Forelimb muscle (tissue), 1 donor: ENCODE results near the gene MDFIC. TPM values are rescaled to one million over a fixed set of nuclear protein-coding genes. Genes with fewer than 3 reads are reported as not detected.

Experiments
- DNase-seq: peaks from one replicate; pipeline ENCODE4 v3.0.0-alpha.2; 2013; ENCODE audit warnings: low read depth
- polyA plus RNA-seq: library from polyadenylated mRNA; unstranded; fragments of 120-200 nt; gene quantifications from one replicate; pipeline ENCODE4 v1.2.1, GENCODE V29; 2013; ENCODE audit not compliant: insufficient read length

The MDFIC gene
- polyA plus RNA-seq, 1 donor: 32.2 TPM

DNA sequence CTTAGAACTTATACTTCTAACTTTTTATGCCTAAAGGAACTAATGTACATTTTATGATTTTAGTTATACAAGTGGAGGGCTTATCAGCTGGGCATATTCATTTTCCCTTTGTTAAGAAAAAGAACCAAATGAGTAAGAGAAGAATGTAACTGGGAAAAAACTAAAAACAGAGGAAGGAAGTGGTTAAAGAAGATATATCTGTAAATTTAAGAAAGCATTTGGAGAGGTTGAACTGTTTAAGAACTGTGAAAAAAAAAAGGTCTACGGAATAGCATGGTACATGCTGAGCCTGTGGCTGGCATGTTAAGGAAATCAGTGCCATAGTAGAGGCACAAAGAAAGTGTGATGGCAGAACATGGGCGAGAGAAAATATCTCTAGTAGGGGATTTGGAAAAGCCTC, 6.2 kb downstream of the MDFIC start:
- DNase-seq: no peak

GRCh38 chr7:114929570-114929969, 7.7 kb downstream of the MDFIC start:
- DNase-seq: no peak

- DNase-seq: no peak
These were observed 8.3 kb downstream of the MDFIC start for GRCh38 chr7:114930107-114930661.

DNA sequence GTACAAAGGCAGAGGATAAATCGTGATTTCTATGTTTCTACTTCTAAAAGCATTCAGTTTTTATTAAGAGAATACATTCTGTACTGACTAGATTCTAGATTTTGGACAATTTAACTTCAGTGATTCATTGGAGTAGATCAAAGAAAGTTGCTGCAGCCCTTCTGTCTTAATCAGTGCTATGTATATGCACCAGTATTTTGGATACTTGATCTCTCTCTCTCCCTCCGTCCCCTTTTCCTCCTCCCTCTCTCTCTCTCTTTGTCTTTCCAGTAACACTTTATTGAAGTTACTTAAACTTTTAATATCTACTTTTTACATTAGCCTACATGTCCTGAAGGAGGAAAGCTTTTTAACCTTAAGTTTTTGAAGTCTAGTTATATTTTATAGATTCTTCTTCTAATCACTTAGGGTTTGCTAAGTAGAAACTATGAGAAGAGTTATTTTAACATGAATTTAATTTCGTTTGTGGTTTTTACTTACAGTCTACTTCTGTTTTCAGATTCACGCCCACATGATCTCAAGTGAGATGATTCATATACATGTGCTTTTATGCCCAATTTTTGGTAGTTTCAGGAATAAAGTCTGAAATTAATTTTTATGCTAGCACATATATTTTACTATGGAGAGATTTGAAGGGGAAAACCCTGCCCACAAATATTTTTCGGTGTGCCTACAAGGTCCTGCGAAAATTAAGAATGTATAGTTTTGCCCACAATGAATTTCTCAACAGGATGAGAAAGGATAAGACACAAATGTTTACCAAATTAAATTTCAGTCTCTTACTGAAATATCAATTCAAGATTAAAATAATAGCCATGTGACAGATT, 9.1 kb downstream of the MDFIC start:
- DNase-seq: no peak

DNA sequence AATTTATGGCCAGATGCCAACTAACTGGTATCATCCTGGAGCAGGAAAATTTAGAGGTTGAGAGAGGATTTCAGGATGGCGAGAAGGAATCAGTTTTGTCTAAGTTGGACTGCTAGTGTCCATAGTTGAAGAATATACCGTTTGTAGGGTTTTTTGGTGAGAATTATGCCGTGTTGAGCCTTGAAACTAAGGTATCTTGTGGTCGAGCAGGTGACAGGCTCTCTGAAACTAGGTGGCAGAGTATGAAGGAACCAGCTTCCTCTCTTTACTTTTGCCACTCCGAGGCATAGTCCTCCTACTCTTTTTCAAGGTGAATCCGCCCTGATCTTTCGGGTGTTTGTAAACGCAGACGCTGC, 9.7 kb downstream of the MDFIC start:
- no peak for DNase-seq

DNA sequence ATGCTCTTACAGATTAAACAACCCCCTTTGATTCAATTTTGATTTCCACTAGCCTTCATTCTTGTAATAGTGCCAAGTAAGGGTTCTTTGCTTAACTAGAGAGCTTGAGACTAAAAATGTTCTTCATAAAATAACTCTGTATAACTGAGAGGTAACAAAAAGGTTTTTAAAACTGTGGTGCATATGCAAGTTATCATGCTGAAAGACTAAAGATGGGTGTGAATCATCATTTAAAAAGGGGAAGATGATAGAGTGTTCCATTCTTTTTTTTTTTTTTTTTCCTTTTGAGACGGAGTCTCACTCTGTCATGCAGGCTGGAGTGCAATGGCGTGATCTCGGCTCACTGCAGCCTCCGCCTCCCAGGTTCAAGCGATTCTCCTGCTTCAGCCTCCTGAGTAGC, 11.1 kb downstream of the MDFIC start:
- DNase-seq: no peak

DNA sequence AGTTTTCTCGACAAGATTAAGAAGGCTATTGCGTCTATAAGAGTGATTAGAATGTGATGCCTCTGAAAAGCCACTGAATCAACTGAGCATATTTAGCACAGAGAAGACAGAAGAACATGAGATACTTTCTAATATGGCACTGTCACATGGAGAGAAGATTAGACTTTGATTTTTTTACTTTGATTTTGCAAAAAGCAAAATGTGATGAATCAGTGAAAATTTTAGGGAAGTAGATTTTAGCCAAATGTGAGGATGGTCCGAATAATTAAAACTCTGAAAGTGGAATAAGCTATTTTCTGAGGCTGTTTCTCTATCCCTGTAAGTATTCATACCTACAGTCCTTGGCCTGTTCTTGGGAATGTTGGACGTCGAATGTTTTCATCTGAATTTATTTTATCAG, 11.8 kb downstream of the MDFIC start:
- no peak for DNase-seq

DNA sequence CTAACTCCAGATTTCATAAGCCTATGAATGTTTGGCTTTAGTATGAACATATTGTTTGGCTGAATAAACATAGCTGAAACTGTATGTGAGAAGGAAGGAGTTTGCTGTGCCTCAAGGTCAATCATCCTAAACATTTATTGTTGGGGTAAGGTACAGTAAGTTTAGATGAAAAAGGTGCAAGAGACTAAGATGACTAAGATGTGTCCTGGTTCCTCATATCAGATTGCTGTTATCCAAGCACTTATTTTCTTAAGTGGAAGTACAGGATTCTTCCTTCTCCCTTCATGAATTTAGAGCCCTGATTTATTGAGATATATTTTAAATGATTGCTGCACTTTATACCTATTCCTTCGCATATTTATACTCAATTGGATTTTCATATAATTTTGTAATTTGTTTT, 12.2 kb downstream of the MDFIC start:
- no peak for DNase-seq

GRCh38 chr7:114934713-114935112, 12.8 kb downstream of the MDFIC start:
- DNase-seq: no peak

GRCh38 chr7:114936471-114936870, 14.6 kb downstream of the MDFIC start:
- no peak for DNase-seq

DNA sequence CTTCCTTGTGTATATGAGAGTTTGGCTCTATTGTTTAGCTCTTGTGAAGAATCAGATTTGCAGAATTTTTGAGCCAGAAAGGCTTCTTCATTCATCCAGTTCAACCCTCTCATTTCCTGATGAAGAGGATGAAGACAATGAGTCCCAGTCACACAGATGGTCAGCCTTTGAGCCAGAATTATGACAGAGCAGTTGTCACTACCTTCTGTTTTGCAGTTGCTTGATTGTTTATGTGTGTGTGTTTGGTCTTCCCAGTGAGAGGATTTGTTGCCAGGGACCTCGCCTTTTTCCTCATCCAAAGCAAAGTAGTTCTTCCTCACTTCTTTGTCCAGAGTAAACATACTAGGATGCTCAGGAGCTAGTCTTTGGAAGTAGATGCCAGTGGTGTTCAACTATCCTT, 15.6 kb downstream of the MDFIC start:
- no peak for DNase-seq

- no peak for DNase-seq
These were observed 16.9 kb downstream of the MDFIC start for GRCh38 chr7:114938785-114939184.

- no peak for DNase-seq
These were observed 17.7 kb downstream of the MDFIC start for GRCh38 chr7:114939484-114940097.

- DNase-seq: no peak
These were observed 18.3 kb downstream of the MDFIC start for GRCh38 chr7:114940220-114940619.

GRCh38 chr7:114941692-114942091, 19.8 kb downstream of the MDFIC start:
- no peak for DNase-seq

GRCh38 chr7:114942446-114943175, 20.7 kb downstream of the MDFIC start:
- no peak for DNase-seq

GRCh38 chr7:114943530-114943929, 21.6 kb downstream of the MDFIC start:
- no peak for DNase-seq

- DNase-seq: no peak
These were observed 22.3 kb downstream of the MDFIC start for GRCh38 chr7:114943953-114944744.

DNA sequence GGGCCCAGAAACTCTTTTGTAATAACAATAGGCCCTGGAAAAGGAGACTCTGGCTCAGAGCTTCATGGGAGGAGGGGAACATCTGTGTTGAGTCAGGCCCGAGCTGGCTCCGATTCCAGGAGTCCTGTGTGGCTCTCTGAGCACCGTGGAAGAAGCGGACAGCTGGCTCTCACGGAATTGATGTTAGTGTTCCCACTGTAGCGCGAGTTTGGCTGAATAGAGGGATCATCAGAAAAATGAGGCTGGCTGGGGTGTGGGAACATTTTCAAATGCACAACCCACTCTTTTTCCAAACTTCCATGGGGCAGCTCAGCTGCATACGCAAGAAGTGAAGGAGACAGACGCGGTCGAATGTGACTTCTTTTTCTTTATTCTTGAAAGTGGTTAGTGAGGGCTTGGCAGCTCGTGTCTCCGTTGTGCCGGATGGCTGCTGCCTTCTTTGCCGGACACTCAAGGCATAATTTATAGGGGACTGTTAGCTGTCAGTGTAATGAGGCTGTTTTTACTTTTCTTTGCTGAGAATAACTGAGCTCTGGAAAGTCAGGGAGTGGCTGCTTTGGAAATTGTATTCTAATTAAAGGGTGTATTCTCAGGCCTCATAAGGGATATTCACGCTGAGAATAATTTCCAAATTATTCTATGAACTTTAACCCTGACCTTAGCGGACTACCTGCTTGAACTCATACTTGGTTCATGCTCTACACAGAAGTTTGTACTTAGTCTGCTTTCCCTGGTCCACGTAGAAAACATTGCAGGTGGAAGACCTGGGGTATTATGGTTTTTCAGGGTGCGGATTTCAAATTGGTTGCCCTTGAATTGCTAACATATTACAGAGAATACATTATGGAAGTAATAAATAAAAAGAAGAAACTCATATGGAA, 23.1 kb downstream of the MDFIC start:
- peak; percentile 91 for DNase-seq

- DNase-seq: no peak
These were observed 27.3 kb downstream of the MDFIC start for GRCh38 chr7:114949231-114949630.

DNA sequence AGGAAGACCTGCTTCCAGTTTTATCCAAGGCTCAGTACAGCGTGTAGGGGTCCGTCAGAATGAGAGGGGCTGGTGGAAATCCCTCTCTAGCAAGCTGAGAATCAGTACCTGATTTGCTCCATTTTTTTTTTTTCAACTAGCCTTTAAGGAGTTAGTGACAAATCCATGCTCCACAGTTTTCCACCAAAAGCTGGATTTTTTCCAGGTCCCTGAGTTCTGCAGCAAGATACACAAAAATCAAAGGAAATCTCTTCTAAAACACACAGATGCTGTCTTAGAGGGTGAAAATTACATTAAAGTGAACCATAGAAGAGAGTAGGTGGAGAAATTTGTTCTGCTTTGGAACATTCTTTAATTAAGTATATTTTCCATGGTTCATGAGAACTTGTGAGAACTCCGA, 30.4 kb downstream of the MDFIC start:
- DNase-seq: no peak
